Muscle of arm (tissue), 14 donors: ENCODE results near the gene PKLR. TPM values are rescaled to one million over a fixed set of nuclear protein-coding genes. Genes with fewer than 3 reads are reported as not detected.
"Not testable (repeated sequence)": the region's sequence is repeated elsewhere in the genome, so short reads cannot be mapped to it uniquely, and the experiment has no call there.

ENCODE experiments used
- DNase-seq: peaks from one replicate; pipeline ENCODE4 v3.0.0-alpha.2; 2013
- long read RNA-seq, 11 donors: transcript quantifications; one replicate each; lab custom pipeline, GENCODE V29; 2026
- polyA plus RNA-seq, 12 donors: library from polyadenylated mRNA; unstranded; fragments of 120-200 nt; gene quantifications; one replicate each; pipeline ENCODE4 v1.2.1, GENCODE V29; 2013; ENCODE audit not compliant: insufficient read length in 12 of 12

PKLR gene
- polyA plus RNA-seq = under 1 TPM in 8 of 12 donors, not detected in 4; 0.07 to 0.44 (median 0.15) TPM
- long read RNA-seq, donor 1, partial matches to known transcripts = 118 of 120 reads
- long read RNA-seq, donor 1, other reads (novel, unspliced or antisense) = 0 of 120 reads
- long read RNA-seq, donor 2 = 0 reads
- long read RNA-seq, donor 3 = 0 reads
- long read RNA-seq, donor 4, partial matches to known transcripts = 11 of 11 reads
- long read RNA-seq, donor 4, other reads (novel, unspliced or antisense) = 0 of 11 reads
- long read RNA-seq, donor 5, partial matches to known transcripts = 33 of 33 reads
- long read RNA-seq, donor 5, other reads (novel, unspliced or antisense) = 0 of 33 reads
- long read RNA-seq, donor 6 = 0 reads
- long read RNA-seq, donor 7 = 0 reads
- long read RNA-seq, donor 8 = 0 reads
- long read RNA-seq, donor 9 = 0 reads
- long read RNA-seq, donor 10 = 0 reads
- long read RNA-seq, donor 11 = 0 reads

DNA sequence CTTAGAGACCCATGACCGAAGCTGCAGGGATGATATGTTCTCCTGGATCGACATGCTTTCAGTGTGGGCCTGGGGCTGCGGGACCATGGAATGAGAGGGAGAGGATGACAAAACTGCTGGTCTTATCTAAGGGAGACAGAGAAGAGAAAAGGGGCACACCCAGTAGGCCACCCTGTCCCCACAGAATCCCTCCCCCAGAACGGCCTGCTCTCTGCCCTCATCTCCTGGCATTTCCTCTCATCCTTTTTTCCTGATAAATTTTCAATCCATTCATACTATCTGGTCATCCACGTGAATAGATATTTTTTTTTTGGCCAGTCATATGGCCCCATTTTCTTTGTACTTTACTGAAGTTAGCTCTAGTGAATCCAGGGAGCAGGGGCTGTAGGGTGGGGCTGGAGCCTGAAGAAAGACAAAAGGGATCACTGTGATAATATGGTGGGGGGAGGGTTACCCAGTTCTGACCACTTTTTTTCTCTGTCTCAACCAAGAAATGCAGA, at the start of gene PKLR:
TSS of gene PKLR (minus strand) at position 97 of the 500 bp plus-strand sequence. CDS start at position 54, 43 bp downstream.
- no peak for DNase-seq

DNA sequence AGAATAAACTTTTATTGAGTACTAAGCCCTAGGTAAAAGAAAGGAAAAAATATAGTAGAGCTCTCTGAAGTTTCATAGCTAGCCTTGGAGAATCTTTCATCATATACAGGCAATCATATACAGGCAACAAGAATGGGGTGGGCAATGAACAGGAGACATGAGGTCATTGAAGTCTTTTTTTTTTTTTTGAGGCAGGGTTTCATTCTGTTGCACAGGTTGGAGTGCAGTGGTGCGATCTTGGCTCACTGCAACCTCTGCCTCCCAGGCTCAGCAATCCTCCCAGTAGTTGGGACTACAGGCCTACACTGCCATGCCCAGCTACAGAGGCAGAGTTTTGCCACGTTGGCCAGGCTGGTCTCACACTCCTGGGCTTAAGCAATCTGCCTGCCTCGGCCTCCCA, 41.6 kb upstream of the PKLR start:
- no peak for DNase-seq

DNA sequence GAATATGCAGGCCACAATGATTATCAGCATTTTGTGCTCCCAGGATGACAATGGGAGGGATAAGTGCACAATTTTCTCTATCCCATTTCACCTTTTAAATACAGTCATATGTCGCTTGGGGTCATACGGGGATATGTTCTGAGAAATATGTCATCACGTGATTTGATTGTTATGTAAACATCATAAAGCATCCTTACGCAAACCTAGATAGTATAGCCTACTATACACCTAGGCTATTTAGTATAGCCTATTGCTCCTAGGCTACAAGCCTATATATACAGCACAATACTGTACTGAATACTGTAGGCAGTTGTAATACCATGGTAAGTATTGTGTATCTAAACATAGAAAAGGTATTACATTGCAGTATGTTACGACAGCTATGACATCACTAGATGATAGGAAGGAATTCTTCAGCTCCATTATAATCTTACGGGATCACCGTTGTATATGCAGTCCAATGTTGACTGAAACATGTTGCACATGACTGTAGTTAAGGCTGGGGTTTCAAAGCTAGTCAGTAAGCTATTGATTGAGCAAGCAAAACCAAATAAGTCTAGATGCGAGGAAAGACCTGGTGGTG, 38.4 kb upstream of the PKLR start:
- no peak for DNase-seq

DNA sequence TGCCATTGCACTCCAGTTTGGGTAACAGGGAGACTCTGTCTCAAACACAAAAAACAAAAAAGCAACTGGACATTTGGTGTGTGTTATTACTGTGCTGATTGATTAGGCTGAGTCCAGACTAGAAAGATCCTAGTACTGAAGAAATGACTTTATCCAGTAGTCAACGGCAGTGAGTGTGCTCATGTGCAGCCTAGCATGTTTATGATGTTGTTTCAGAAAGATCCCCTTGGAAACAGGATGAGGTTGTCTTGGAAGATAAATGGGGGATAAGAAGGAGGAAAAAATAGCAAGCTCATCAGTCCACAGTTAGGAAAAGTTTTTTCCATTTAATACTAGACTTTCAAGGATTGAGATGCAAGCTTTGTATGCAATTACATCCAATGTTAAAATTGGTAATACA, 33.7 kb upstream of the PKLR start:
- no peak for DNase-seq

DNA sequence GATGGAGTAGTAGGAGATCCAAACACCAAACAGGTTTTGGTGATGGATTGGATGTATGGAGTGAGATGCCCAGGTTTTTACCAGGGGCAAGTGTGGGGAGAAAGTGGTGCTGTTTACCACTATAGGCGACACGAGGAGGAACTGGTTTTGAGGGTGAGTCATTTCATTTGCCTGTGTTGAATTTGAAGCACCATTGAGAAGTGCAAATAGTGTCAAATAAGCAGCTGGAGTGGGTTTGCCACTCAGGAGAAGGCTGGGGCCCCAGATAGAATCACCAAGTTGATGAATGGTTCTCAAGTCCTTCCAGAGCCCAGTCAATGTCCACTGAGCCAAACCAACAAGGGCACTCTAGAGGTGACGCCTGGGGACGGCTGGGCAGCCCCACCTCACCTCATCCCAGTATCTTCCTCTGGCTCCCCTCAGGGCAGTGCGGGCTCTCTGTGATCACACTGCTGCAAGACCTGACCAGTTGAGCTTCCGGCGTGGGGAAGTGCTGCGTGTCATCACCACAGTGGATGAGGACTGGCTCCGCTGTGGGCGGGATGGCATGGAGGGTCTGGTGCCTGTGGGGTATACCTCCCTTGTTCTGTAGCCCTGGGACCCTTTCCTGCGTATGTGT, 28.9 kb upstream of the PKLR start:
- DNase-seq = no peak

DNA sequence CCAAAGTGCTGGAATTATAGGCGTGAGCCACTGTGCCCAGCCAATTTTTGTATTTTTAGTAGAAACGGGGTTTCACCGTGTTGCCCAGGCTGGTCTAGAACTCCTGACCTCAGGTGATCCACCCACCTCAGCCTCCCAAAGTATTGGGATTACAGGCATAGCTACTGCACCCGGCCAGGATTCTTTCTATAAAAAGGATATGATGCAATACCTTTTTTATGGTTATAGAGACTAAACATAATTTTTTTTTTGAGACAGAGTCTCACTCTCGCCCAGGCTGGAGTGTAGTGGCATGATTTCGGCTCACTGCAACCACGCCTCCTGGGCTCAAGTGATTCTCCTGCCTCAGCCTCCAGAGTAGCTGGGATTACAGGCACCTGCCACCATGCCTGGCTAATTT, 27.6 kb upstream of the PKLR start:
- not testable (repeated sequence) for DNase-seq

DNA sequence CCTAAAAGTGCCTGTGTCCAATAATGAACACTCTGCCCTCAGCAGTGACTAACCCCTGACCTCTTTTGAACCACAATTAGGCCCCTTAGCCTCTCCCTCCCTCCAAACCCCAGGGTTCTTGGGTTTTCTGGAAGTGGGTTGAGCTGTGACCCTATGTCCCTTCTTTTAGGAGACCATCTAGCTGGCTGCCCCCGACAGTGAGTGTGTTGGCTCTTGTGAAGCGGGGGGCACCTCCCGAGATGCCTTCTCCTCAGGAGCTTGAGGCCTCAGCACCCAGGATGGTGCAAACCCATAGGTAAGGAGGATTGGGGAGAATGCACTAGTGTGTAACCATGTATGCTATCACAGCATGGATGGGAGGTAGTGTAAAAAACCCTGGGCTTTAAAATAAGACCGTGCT, 26.7 kb upstream of the PKLR start:
- no peak for DNase-seq

DNA sequence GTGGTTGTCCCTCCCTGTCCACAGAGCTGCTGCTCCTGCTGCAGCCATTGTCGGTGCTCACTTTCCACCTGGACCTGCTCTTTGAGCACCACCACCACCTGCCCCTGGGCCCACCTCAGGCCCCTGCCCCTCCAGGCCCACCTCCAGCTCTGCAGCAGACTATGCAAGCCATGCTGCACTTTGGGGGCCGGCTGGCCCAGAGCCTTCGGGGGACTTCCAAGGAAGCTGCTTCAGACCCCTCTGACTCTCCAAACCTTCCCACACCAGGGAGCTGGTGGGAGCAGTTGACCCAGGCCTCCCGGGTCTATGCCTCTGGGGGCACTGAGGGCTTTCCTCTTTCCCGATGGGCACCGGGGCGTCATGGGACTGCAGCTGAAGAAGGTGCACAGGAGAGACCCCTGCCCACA, 25.4 kb upstream of the PKLR start:
- no peak for DNase-seq

DNA sequence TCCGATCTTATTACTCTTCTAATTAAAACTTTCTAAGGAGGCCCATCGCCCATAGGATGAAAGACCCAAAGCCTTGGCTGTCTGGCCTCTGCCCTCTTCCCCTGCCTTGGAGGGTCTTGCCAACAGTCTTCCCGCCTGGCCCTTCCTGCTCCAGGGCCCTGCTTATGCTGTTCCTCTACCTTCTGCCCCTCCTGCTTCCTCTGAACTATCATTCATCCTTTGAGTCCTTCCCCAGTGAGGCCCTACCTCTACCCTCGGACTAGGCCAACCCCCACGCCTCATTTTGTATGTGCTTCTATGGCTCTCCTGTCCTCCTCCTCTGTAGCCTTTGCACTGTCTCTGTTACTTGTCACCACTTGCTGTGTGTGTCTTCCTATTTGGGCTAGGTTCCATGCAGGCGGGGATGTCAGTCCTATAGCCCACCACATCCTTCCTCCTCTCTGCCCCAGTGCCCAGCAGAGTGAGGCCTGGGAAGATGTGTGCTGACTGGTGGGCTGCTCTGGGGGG, 24.8 kb upstream of the PKLR start:
- DNase-seq = no peak

DNA sequence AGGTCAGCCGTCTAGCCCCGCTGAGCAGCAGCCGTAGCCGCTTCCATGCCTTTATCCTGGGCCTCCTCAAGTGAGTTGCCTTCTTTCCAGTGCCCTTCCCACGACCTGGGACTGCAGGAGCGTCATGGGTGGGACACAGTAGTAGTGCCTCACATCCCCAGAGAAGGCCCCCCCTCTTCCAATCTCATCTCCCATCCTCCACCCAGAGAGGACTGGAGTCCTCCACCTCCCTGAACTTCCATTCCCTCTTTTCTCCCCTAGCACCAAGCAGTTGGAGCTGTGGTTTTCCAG, 24.3 kb upstream of the PKLR start:
- no peak for DNase-seq

DNA sequence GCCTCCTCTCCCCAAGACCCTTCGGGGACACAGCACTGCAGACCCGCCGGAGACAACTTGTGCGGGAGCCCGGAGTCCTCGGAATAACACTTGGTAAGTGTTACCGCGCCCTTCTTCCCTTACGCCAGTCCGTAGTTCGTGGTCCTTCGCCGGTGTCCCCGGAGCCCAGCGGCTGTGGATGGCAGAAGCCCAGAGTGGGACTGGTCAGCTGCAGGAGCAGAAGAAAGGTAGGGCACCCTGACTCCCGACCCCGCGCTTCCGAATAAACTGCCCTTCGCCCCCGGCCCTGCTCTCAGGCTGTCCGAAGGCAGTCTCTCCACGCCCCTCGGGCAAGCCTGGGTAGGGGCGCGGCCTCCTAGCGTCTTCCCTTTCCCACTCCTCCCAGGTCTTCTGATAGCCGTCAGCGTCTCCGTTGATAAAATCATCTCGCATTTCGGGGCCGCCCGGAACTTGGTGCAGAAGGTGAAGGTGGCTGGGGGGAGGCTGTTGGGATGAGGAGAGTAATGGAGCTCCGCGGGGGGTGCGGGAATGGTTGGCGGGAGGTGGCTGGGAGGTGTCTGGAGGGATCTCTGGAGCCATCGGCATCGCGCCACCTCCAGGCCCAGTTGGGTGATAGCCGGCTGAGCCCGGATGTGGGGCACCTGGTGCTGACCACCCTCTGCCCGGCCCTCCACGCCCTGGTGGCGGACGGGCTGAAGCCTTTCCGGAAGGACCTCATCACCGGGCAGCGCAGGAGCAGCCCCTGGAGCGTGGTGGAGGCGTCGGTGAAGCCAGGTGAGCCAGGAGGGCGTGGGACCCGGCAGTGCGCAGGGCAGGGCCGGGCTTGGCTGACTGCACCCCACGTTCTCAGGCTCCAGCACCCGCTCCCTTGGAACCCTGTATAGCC, 23.7 kb upstream of the PKLR start:
- DNase-seq = no peak

DNA sequence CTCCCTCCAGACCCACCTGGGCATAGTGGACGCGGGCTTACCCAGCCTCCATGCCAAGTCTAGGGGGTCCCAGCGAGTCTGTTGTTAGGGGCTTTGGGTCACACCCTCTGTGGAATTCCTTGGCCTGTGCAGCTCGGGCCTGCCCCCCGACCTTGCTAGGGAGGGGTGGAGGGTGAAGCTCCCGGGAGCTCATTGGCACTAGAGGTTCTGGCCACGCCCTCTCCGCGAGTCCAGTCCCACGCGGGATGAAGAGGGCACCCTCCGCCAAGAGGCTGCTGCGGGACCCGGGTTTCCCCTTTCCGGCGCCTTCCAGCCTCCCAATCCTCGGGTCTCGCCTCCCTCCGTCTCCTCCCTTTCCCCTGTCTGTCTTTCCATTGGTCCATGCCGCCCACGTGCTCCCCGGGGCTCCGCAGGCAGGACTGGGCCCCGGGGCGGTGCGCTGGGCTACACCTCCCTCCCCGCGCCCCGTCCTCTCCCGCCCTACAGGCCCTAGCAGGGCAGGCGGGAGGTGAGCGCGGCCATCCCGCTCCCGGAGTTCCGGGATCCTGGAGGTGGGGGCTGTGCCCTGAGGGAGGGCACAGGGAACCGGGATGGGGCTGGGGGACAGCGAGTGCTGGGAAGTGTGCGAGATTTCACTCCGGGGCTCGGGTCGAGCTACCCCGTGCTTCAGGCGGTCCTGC, 22.9 kb upstream of the PKLR start:
- peak; percentile 95 for DNase-seq

DNA sequence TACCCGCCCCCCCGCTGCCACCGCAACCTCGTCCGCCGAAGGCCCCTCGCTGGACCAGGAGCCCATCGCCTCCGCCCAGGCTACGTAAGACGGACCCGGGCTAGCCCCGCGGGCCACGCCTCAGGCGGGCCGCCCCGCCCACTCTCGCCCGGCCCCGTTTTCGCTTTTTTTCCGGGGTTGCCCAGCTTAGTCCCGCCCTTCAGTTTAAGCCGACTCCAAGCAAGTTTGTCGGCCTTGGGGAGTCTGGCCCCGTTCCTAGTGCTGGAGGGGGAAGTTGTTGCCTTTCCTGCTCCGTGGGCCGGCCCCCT, 22.4 kb upstream of the PKLR start:
- peak; percentile 95 for DNase-seq

DNA sequence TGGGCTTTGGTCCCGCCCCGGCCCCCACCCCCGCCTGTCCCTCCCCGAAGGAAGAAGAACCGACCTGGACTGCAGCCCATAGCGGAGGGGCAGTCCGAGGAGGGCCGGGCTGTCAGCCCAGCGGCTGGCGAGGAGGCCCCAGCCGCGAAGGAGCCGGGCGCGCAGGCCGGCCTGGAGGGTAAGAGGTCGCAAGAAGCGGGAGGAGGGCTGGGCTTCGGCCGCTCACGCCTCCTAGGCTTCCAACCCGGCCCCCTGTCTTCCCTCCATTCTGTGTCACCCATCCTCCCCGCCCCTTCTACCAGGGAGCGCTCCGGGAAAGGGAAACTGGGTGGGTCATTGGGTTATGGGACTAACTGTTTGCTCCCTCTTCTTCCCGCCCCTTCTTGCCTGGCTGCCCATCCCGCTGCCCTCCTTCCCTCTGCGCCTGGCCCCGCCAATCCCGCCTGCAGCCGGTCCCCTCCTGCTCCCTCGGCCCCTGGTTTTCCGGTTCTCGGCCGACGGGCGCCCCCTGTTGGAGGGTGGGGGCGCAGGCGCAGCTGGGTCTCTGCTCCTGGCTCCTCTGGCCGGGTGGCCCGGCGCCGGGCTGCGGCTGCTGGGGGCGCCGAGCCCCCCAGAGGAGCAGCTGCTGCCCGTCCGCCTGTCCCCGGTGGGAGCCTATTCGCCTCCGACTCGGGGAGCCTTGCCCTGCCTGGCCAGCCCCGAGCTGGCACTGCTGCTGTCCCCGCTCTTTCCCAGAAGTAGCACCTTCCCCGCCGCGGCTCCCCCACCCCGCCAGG, 21.9 kb upstream of the PKLR start:
- DNase-seq = peak; percentile 93

DNA sequence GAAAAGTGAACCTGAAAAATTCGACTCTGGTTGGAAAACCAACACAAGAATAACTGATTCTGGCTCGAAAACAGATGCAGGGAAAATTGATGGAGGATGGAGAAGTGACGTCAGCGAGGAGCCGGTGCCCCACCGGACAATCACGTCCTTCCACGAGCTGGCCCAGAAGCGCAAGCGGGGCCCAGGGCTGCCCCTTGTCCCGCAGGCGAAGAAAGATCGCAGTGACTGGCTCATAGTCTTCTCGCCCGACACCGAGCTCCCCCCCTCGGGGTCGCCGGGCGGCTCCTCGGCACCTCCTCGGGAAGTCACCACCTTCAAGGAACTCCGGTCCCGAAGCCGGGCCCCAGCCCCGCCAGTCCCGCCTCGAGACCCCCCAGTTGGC, 21.3 kb upstream of the PKLR start:
- peak; percentile 45 for DNase-seq

DNA sequence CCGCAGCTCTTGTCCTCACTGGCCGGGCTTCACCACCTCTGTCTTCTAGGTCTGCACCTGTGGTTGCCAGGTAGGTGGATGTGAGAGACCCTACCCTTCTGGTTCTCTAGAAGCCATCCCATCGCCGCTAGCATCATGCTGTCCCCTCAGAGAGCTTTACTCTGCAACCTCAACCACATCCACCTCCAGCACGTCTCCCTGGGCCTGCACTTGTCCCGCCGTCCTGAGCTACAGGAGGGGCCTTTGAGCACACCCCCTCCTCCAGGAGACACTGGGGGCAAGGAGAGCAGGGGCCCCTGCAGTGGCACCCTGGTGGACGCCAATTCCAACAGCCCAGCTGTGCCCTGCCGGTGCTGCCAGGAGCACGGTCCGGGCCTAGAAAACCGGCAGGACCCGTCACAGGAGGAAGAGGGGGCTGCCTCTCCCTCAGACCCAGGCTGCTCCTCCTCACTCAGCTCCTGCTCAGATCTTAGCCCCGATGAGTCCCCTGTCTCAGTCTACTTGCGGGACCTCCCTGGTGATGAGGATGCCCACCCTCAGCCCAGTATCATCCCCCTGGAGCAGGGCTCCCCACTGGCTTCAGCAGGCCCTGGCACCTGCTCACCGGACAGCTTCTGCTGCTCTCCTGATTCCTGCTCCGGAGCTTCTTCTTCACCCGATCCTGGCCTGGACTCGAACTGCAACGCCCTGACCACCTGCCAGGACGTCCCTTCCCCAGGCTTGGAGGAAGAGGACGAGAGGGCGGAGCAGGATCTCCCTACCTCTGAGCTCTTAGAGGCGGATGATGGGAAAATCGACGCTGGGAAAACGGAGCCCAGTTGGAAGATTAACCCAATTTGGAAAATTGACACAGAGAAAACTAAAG, 20.6 kb upstream of the PKLR start:
- peak; percentile 38 for DNase-seq

DNA sequence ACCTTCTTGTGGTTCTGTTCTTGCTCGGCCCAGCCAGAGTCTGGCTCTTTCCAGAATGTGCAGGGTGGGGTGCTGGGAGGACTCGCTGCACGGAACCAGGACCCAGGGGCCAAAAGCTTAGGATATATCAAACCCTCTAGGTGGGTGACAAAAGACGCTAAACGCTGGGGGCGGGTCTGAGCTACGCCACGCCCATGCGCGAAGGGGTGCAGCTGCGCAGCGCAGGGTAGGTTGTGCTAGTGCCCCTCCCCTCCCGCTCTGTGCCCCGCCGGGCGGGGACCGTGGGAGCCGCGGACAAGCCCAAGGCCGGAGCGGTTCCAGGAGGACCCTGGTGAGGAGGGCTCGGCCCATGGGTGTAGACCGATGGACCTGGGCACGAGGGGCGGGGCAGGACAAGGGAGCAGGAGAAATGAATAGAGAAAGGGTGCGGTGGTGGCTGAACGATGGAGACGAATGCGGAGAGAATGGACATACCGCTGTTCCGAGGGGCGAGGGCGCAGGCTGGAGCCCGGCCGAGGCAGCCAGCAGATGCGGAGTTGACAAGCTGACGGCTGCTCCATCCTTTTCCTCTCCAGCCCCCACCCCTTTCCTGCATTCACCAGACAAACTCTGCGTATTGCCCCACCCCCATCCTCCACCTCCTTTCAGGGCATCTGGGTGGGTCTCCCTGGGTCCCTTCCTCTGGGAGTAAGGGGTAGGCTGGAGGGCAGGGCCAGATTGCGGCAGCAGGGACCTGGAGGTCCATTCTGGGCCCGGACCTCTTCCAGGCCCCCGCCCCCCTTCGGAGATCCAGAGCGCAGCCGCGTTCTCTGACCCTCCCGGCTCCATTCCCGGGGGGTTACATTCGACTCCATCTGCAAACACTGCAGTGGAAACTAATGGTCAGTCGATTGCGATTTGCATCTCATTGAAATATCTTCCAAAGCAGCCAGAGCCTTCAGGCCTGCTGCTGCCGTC, 19.7 kb upstream of the PKLR start, which contains the start of gene RUSC1:
TSS of gene RUSC1 (plus strand) at position 234 of the 957 bp plus-strand sequence. CDS start 880 bp downstream, outside the sequence.
- DNase-seq = peak; percentile 91

DNA sequence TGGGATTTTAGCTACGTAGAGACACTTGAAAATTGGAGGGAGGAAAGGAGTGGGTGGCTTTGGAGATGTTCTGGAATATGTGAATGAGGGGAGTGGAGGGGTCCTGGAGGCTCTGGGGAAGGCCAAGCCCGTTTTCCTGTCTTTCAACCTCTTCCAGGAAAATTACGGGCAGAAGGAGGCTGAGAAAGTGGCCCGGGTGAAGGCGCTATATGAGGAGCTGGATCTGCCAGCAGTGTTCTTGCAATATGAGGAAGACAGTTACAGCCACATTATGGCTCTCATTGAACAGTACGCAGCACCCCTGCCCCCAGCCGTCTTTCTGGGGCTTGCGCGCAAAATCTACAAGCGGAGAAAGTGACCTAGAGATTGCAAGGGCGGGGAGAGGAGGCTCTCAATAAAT, 19.0 kb upstream of the PKLR start:
- DNase-seq = no peak
